ENCODE measurements around the gene SLC25A42. TPM values are rescaled to one million over a fixed set of nuclear protein-coding genes. Genes with fewer than 3 reads are reported as not detected.

SLC25A42 gene
- total RNA-seq, 1 experiment from 2014 or later: 8.0 TPM

- CTCF ChIA-PET: no interaction called here
- Histone ChIP-seq H4K20me1 (ENCODE audit: low read length) (no peaks in the 10 kb centered on the region), H3K4me3 (ENCODE audit: low read length) (no peak overlapping the region), H3K4me1 (ENCODE audit: insufficient read depth, low read length) (no peaks in the 10 kb centered on the region), H3K27ac (ENCODE audit: low read length) (no peak overlapping the region), H3K9me2 (replicated peaks; ENCODE audit: low read length) (no peaks in the 10 kb centered on the region), H3F3A (ENCODE audit: low read length, unreplicated experiment) (no peaks in the 10 kb centered on the region), H3K79me2 (ENCODE audit: low read length) (no peaks in the 10 kb centered on the region), H3K36me3 (ENCODE audit: low read depth, low read length) (no peaks in the 10 kb centered on the region), H3K9me3 (ENCODE audit: low read length) (no peaks in the 10 kb centered on the region), H2AFZ (ENCODE audit: low read length) (no peak overlapping the region), H3K27me3 (ENCODE audit: low read length) (no peaks in the 10 kb centered on the region), H3K4me2 (ENCODE audit: low read length) (no peak overlapping the region), H3K9ac (ENCODE audit: low read length) (no peak overlapping the region)
- no peak for TF ChIP-seq EZH2 (IDR thresholded peaks at IDR 0.05; ENCODE audit: low read length, unreplicated experiment)
- TF ChIP-seq EZH2phosphoT487 (IDR thresholded peaks at IDR 0.05; ENCODE audit: borderline replicate concordance, low read length): no peak
- TF ChIP-seq, protein P1, sequence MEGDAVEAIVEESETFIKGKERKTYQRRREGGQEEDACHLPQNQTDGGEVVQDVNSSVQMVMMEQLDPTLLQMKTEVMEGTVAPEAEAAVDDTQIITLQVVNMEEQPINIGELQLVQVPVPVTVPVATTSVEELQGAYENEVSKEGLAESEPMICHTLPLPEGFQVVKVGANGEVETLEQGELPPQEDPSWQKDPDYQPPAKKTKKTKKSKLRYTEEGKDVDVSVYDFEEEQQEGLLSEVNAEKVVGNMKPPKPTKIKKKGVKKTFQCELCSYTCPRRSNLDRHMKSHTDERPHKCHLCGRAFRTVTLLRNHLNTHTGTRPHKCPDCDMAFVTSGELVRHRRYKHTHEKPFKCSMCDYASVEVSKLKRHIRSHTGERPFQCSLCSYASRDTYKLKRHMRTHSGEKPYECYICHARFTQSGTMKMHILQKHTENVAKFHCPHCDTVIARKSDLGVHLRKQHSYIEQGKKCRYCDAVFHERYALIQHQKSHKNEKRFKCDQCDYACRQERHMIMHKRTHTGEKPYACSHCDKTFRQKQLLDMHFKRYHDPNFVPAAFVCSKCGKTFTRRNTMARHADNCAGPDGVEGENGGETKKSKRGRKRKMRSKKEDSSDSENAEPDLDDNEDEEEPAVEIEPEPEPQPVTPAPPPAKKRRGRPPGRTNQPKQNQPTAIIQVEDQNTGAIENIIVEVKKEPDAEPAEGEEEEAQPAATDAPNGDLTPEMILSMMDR (conservative IDR thresholded peaks at IDR 0.05; ENCODE audit: low read depth, low read length): no peak
- no peak for ATAC-seq
- DNase-seq: no peak
- BruUV-seq (replicated peaks): no TSS peak
- intact Hi-C loops (cut with micrococcal nuclease): no loop called here
- POLR2A ChIA-PET (ENCODE audit: unreplicated experiment): no interaction called here
Measured at GRCh38 chr19:19107654-19108053, 43.9 kb downstream of the SLC25A42 start.

GRCh38 chr19:19109601-19110000 lies 45.8 kb downstream of the SLC25A42 start:
- Histone ChIP-seq H3K4me2 (ENCODE audit: low read length) (no peak overlapping the region), H3K79me2 (ENCODE audit: low read length) (no peaks in the 10 kb centered on the region), H3K4me3 (ENCODE audit: low read length) (no peak overlapping the region), H2AFZ (ENCODE audit: low read length) (no peak overlapping the region), H3K36me3 (ENCODE audit: low read depth, low read length) (no peaks in the 10 kb centered on the region), H3F3A (ENCODE audit: low read length, unreplicated experiment) (no peaks in the 10 kb centered on the region), H3K27ac (ENCODE audit: low read length) (no peak overlapping the region), H3K9ac (ENCODE audit: low read length) (no peak overlapping the region), H4K20me1 (ENCODE audit: low read length) (no peaks in the 10 kb centered on the region), H3K9me2 (replicated peaks; ENCODE audit: low read length) (no peaks in the 10 kb centered on the region), H3K9me3 (ENCODE audit: low read length) (no peaks in the 10 kb centered on the region), H3K4me1 (ENCODE audit: insufficient read depth, low read length) (no peaks in the 10 kb centered on the region), H3K27me3 (ENCODE audit: low read length) (no peaks in the 10 kb centered on the region)
- no peak for ATAC-seq
- POLR2A ChIA-PET (ENCODE audit: unreplicated experiment): no interaction called here
- BruUV-seq (replicated peaks): no TSS peak
- intact Hi-C loops (cut with micrococcal nuclease): no loop called here
- no peak for TF ChIP-seq EZH2phosphoT487 (IDR thresholded peaks at IDR 0.05; ENCODE audit: borderline replicate concordance, low read length)
- TF ChIP-seq, protein P1 (conservative IDR thresholded peaks at IDR 0.05; ENCODE audit: low read depth, low read length): no peak
- no peak for TF ChIP-seq EZH2 (IDR thresholded peaks at IDR 0.05; ENCODE audit: low read length, unreplicated experiment)
- no peak for DNase-seq
- CTCF ChIA-PET: no interaction called here

DNA sequence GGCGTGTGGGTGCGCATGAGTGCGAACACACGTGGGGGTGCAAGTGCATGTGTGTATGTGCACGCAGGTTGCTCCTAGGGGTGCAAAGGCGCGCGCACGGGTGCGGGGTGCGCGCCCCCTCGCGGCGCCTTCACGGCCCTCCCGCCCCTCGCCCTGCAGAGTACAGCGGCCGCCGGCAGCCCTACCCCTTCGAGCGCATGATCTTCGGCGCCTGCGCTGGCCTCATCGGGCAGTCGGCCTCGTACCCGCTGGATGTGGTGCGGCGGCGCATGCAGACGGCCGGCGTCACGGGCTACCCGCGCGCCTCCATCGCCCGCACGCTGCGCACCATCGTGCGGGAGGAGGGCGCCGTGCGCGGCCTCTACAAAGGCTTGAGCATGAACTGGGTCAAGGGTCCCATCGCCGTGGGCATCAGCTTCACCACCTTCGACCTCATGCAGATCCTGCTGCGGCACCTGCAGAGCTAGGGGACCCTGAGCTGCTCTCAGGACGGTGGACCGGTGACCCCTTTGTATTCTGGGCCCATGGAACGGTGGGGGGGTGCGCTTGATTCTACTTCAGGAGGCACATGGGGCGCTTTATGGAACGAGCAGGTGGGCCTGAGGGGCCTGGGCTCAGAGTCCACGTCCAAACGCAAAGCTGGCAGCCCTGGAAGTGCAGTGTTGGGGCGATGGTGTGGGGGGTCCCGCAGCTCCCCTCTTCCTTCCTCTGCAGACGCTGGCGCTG lies 46.8 kb downstream of the SLC25A42 start:
- intact Hi-C loops (cut with micrococcal nuclease): no loop called here
- ChIA-PET POLR2A (ENCODE audit: unreplicated experiment) (no interaction called here), CTCF (no interaction called here)
- BruUV-seq (replicated peaks): no TSS peak
- Histone ChIP-seq H4K20me1 (ENCODE audit: low read length) (no peaks in the 10 kb centered on the region), H3K27me3 (ENCODE audit: low read length) (no peaks in the 10 kb centered on the region), H3K4me2 (ENCODE audit: low read length) (no peak overlapping the region), H3K9me3 (ENCODE audit: low read length) (no peaks in the 10 kb centered on the region), H3K9me2 (replicated peaks; ENCODE audit: low read length) (no peaks in the 10 kb centered on the region), H3K79me2 (ENCODE audit: low read length) (no peaks in the 10 kb centered on the region), H3K27ac (ENCODE audit: low read length) (no peak overlapping the region), H3K36me3 (ENCODE audit: low read depth, low read length) (no peaks in the 10 kb centered on the region), H2AFZ (ENCODE audit: low read length) (no peak overlapping the region), H3K9ac (ENCODE audit: low read length) (no peak overlapping the region), H3F3A (ENCODE audit: low read length, unreplicated experiment) (no peaks in the 10 kb centered on the region), H3K4me3 (ENCODE audit: low read length) (no peak overlapping the region), H3K4me1 (ENCODE audit: insufficient read depth, low read length) (no peaks in the 10 kb centered on the region)
- TF ChIP-seq, protein P1 (conservative IDR thresholded peaks at IDR 0.05; ENCODE audit: low read depth, low read length): no peak
- TF ChIP-seq EZH2 (IDR thresholded peaks at IDR 0.05; ENCODE audit: low read length, unreplicated experiment) (no peak), EZH2phosphoT487 (IDR thresholded peaks at IDR 0.05; ENCODE audit: borderline replicate concordance, low read length) (no peak)
- DNase-seq (no peak), ATAC-seq (no peak)
